ENCODE measurements around the gene FBXL16. TPM values are rescaled to one million over a fixed set of nuclear protein-coding genes. Genes with fewer than 3 reads are reported as not detected.

FBXL16 gene
- total and polyA plus RNA-seq, 2 of the 13 experiments (the other 11 are each of a cell fraction or from before 2014, with no cell fraction given), result 0.22 to 2.0 TPM

DNA sequence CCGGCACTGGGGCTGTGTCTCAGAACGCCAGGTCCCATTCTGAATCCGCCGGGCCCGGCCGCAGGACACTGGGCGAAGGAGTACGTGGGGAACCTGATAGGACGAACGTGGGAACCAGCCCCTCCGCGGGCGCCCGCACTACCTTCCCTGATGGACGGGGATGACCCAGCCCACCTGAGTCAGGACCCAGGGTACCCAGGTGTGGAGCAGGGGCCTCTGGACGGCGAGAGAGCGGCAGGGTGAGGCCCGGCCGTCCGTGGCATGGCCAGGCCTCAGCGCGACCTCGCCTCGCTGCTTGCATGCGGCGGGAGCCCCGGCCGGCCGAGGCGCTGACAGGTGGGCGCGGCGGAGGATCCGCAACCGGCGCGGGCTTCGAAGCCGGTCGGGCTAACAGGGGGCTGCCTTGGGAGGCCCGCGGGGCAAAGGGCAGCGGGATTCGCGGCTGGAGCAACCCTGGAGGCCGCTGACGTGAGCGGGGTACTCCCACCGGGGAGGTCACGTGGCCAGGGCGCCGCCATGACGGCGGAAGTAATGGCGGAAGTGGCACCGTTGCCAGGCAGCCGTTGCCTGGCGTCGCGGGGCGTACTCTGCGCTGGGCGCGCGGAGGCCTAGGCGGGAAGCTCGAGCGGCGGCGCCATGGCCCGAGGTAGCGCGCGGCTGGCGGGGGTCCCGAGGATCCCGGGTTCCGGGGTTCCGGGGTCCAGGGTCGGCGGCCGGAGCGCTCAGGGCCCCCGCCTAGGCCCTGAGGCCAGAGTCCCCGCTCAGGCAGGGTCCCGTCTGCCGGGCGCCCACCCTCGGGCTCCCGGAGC is 56.6 kb downstream of the FBXL16 start, which contains the start of gene WDR90 (continued):
- TF ChIP-seq, protein P1, sequence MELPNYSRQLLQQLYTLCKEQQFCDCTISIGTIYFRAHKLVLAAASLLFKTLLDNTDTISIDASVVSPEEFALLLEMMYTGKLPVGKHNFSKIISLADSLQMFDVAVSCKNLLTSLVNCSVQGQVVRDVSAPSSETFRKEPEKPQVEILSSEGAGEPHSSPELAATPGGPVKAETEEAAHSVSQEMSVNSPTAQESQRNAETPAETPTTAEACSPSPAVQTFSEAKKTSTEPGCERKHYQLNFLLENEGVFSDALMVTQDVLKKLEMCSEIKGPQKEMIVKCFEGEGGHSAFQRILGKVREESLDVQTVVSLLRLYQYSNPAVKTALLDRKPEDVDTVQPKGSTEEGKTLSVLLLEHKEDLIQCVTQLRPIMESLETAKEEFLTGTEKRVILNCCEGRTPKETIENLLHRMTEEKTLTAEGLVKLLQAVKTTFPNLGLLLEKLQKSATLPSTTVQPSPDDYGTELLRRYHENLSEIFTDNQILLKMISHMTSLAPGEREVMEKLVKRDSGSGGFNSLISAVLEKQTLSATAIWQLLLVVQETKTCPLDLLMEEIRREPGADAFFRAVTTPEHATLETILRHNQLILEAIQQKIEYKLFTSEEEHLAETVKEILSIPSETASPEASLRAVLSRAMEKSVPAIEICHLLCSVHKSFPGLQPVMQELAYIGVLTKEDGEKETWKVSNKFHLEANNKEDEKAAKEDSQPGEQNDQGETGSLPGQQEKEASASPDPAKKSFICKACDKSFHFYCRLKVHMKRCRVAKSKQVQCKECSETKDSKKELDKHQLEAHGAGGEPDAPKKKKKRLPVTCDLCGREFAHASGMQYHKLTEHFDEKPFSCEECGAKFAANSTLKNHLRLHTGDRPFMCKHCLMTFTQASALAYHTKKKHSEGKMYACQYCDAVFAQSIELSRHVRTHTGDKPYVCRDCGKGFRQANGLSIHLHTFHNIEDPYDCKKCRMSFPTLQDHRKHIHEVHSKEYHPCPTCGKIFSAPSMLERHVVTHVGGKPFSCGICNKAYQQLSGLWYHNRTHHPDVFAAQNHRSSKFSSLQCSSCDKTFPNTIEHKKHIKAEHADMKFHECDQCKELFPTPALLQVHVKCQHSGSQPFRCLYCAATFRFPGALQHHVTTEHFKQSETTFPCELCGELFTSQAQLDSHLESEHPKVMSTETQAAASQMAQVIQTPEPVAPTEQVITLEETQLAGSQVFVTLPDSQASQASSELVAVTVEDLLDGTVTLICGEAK (IDR thresholded peaks at IDR 0.05), result no peak
- TF ChIP-seq, protein P1 (CRISPR knock-in tag; IDR thresholded peaks at IDR 0.05), result peak; percentile 88
- TF ChIP-seq, protein P2, sequence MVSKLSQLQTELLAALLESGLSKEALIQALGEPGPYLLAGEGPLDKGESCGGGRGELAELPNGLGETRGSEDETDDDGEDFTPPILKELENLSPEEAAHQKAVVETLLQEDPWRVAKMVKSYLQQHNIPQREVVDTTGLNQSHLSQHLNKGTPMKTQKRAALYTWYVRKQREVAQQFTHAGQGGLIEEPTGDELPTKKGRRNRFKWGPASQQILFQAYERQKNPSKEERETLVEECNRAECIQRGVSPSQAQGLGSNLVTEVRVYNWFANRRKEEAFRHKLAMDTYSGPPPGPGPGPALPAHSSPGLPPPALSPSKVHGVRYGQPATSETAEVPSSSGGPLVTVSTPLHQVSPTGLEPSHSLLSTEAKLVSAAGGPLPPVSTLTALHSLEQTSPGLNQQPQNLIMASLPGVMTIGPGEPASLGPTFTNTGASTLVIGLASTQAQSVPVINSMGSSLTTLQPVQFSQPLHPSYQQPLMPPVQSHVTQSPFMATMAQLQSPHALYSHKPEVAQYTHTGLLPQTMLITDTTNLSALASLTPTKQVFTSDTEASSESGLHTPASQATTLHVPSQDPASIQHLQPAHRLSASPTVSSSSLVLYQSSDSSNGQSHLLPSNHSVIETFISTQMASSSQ (IDR thresholded peaks at IDR 0.05; ENCODE audit: low read depth), result no peak; the same call in 1 of the 2 replicates
- TF ChIP-seq, protein P2 (CRISPR knock-in tag; IDR thresholded peaks at IDR 0.05; ENCODE audit: borderline replicate concordance), result peak; percentile 61; the same call in 1 of the 2 replicates
- TF ChIP-seq PCBP2 (optimal IDR thresholded peaks at IDR 0.05; ENCODE audit: low read depth, low read length, poor library complexity, severe bottlenecking), result no peak
- TF ChIP-seq HDAC1 (CRISPR knock-in tag; IDR thresholded peaks at IDR 0.05), result peak; percentile 98
- no peak for TF ChIP-seq ZNF317 (CRISPR knock-in tag; IDR thresholded peaks at IDR 0.05)
- TF ChIP-seq, protein P3, sequence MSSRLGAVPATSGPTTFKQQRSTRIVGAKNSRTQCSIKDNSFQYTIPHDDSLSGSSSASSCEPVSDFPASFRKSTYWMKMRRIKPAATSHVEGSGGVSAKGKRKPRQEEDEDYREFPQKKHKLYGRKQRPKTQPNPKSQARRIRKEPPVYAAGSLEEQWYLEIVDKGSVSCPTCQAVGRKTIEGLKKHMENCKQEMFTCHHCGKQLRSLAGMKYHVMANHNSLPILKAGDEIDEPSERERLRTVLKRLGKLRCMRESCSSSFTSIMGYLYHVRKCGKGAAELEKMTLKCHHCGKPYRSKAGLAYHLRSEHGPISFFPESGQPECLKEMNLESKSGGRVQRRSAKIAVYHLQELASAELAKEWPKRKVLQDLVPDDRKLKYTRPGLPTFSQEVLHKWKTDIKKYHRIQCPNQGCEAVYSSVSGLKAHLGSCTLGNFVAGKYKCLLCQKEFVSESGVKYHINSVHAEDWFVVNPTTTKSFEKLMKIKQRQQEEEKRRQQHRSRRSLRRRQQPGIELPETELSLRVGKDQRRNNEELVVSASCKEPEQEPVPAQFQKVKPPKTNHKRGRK (CRISPR knock-in tag; IDR thresholded peaks at IDR 0.05), result no peak
